ENCODE data around the gene GRWD1. TPM values are rescaled to one million over a fixed set of nuclear protein-coding genes. Genes with fewer than 3 reads are reported as not detected.
A peak's percentile ranks its signal among the peaks of the same experiment; 100 is the strongest.

Gene GRWD1
- total and polyA plus RNA-seq, 2 of the 13 experiments (the other 11 are each of a cell fraction or from before 2014, with no cell fraction given): 10.8 to 46.6 TPM

GRCh38 chr19:48419158-48419920 lies 26.4 kb upstream of the GRWD1 start (continued):
- TF ChIP-seq ZNF281 (CRISPR knock-in tag; IDR thresholded peaks at IDR 0.05; ENCODE audit: borderline replicate concordance) (0 out of 2 replicates have a peak, but pooled peaks have one; percentile 12), MYPOP (CRISPR knock-in tag; IDR thresholded peaks at IDR 0.05) (no peak), IRF2 (CRISPR knock-in tag; IDR thresholded peaks at IDR 0.05) (peak; percentile 56; the same call in 1 of the 2 replicates), KAT7 (CRISPR knock-in tag; IDR thresholded peaks at IDR 0.05; ENCODE audit: borderline replicate concordance) (no peak), MAFF (IDR thresholded peaks at IDR 0.05; ENCODE audit: low read depth, low read length) (no peak), HCFC1 (IDR thresholded peaks at IDR 0.05; ENCODE audit: low read depth, low read length) (peak; percentile 91), ELF4 (CRISPR knock-in tag; IDR thresholded peaks at IDR 0.05; ENCODE audit: borderline replicate concordance) (no peak), HIVEP1 (CRISPR knock-in tag; IDR thresholded peaks at IDR 0.05) (no peak), MAZ (IDR thresholded peaks at IDR 0.05; ENCODE audit: borderline replicate concordance, low read depth, low read length) (peak; percentile 70; the same call in 1 of the 2 replicates), MAZ (CRISPR knock-in tag; IDR thresholded peaks at IDR 0.05; ENCODE audit: low read depth) (no peak; the same call in 1 of the 2 replicates), TBL1XR1 (IDR thresholded peaks at IDR 0.05; ENCODE audit: borderline replicate concordance, low read length, partially characterized antibody) (no peak), ZNF367 (CRISPR knock-in tag; IDR thresholded peaks at IDR 0.05; ENCODE audit: borderline replicate concordance) (no peak), WIZ (CRISPR knock-in tag; IDR thresholded peaks at IDR 0.05) (no peak), TP53 (CRISPR knock-in tag; conservative IDR thresholded peaks at IDR 0.05) (no peak), SP4 (CRISPR knock-in tag; IDR thresholded peaks at IDR 0.05) (0 out of 2 replicates have a peak, but pooled peaks have one; percentile 54), NFE2 (CRISPR knock-in tag; IDR thresholded peaks at IDR 0.05) (no peak), SRSF4 (IDR thresholded peaks at IDR 0.05; ENCODE audit: low read depth, low read length, poor library complexity, severe bottlenecking) (no peak), ZBTB14 (CRISPR knock-in tag; IDR thresholded peaks at IDR 0.05) (no peak), SP1 (IDR thresholded peaks at IDR 0.05) (no peak), SP1 (CRISPR knock-in tag; IDR thresholded peaks at IDR 0.05) (0 out of 2 replicates have a peak, but pooled peaks have one; percentile 41), ZNF180 (CRISPR knock-in tag; IDR thresholded peaks at IDR 0.05; ENCODE audit: borderline replicate concordance, low read depth) (no peak), ZNF83 (CRISPR knock-in tag; IDR thresholded peaks at IDR 0.05; ENCODE audit: borderline replicate concordance) (no peak), ATAD3A (CRISPR knock-in tag; IDR thresholded peaks at IDR 0.05) (no peak), ZBTB21 (CRISPR knock-in tag; IDR thresholded peaks at IDR 0.05) (no peak)

Data from HepG2 (cell line).